ENCODE data around the gene BTBD9.

Gene BTBD9

DNA sequence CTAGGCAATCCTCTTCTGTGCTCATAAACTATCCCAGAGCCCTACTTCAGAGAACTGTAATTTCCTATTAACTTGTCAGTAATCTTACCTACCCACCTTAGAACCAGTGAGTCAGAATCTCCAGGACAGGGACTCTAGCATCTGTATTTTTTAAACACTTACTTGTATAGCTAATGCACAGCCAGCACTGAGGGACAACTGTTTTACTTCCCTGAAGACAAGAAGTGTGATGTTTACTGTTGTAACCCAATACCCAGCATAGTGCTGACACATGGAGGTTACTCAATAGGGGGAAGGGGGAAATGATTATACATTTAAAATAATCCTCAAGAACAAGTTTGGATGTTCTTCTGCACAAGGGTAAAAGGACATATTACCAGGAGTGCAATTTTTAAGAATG is 130.8 kb downstream of the BTBD9 start:
- intact Hi-C loops (cut with micrococcal nuclease), result no loop called here
- Mint-ChIP-seq H3K36me3 (ENCODE audit: low read depth) (no peaks in the 10 kb centered on the region), H3K4me3 (no peak overlapping the region), H3K27me3 (no peaks in the 10 kb centered on the region), H3K9me3 (no peaks in the 10 kb centered on the region), H3K27ac (no peak overlapping the region), H3K4me1 (ENCODE audit: low read depth) (peaks cover 5% of the 10 kb centered on the region)

DNA sequence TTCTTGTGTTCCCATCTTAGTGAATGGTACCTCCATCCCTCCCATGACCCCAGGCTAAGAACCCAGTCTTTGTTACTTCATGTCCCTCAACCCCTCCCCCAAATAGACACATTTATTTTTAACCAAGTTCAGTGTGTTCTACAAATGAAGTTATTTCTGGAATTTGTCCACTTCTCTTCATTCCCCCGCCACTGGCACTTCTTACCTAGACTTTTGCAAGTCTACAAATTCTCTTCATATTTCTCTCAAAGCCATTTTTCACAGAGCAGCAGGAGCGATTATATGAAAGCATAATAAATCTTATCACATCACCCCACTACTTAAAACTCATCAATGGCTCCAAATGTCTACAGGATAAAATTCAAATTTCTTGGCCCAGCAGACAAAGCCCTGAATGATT is 131.4 kb downstream of the BTBD9 start:
- no peaks in the 10 kb centered on the region for H3K36me3 Mint-ChIP-seq (ENCODE audit: low read depth)
- no peaks in the 10 kb centered on the region for H3K9me3 Mint-ChIP-seq
- peaks cover 5% of the 10 kb centered on the region for H3K4me1 Mint-ChIP-seq (ENCODE audit: low read depth)
- H3K4me3 Mint-ChIP-seq, result no peak overlapping the region
- H3K27me3 Mint-ChIP-seq, result no peaks in the 10 kb centered on the region
- intact Hi-C loops (cut with micrococcal nuclease), result no loop called here
- no peak overlapping the region for H3K27ac Mint-ChIP-seq

DNA sequence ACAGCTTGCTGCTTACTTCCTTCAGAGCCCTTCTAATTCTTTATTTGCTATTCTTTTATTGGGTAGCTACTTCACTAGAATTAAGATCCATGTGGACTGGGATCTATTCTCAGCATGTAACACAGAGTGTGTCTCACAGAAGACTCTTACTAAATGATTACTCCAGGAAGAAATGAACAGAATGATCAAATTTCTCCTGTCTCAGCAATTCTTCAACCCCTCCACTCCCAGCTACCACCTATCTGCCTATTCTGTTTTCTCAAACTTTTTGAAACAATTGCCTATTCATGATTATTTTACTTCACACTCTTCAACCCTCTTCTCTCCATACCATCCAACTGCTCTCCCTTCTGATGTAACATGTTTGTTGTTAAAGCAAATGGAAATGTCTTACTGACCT is 132.6 kb downstream of the BTBD9 start:
- H3K9me3 Mint-ChIP-seq, result no peaks in the 10 kb centered on the region
- intact Hi-C loops (cut with micrococcal nuclease), result no loop called here
- H3K4me1 Mint-ChIP-seq (ENCODE audit: low read depth), result peaks cover 5% of the 10 kb centered on the region
- no peaks in the 10 kb centered on the region for H3K36me3 Mint-ChIP-seq (ENCODE audit: low read depth)
- H3K4me3 Mint-ChIP-seq, result no peak overlapping the region
- no peak overlapping the region for H3K27ac Mint-ChIP-seq
- no peaks in the 10 kb centered on the region for H3K27me3 Mint-ChIP-seq

DNA sequence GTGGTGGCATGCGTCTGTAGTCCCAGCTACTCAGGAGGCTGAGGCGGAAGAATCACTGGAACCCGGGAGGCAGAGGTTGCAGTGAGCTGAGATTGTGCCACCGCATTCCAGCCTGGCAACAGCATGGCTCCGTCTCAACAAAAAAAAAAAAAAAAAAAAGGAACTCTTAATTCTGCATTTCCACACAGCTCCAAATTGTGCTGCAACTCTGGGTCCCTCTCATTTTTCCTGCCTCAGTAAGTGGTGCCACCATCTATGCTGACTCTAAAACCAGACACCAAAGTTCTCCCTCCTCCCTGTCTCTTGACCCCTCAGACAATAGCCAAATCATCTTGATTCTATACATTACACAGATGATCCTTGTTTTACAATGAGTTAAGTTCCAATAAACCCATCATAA is 133.9 kb downstream of the BTBD9 start:
- intact Hi-C loops (cut with micrococcal nuclease), result no loop called here
- no peaks in the 10 kb centered on the region for H3K36me3 Mint-ChIP-seq (ENCODE audit: low read depth)
- no peaks in the 10 kb centered on the region for H3K9me3 Mint-ChIP-seq
- H3K4me1 Mint-ChIP-seq (ENCODE audit: low read depth), result peaks cover 5% of the 10 kb centered on the region
- H3K27me3 Mint-ChIP-seq, result no peaks in the 10 kb centered on the region
- no peak overlapping the region for H3K27ac Mint-ChIP-seq
- no peak overlapping the region for H3K4me3 Mint-ChIP-seq

DNA sequence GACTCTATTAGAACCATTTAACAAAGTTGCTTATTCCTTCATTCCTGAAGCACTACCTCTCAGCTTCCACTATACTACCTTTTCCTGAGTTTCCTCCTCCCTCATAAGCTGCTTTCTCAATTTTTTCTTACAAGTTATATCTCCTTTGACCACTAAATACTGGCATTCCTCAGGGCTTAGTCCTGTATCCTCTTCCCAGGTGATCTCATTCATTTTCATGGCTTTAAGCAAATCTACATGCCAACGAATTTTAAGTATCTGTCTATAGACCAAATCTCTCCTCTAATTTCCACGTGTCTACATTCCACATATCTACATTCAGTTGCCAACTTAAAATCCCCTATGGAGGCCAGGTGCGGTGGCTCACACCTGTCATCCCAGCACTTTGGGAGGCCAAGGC is 134.7 kb downstream of the BTBD9 start:
- intact Hi-C loops (cut with micrococcal nuclease), result no loop called here
- Mint-ChIP-seq H3K4me1 (ENCODE audit: low read depth) (peaks cover 3% of the 10 kb centered on the region), H3K27me3 (no peaks in the 10 kb centered on the region), H3K27ac (no peak overlapping the region), H3K4me3 (no peak overlapping the region), H3K36me3 (ENCODE audit: low read depth) (no peaks in the 10 kb centered on the region), H3K9me3 (no peaks in the 10 kb centered on the region)

DNA sequence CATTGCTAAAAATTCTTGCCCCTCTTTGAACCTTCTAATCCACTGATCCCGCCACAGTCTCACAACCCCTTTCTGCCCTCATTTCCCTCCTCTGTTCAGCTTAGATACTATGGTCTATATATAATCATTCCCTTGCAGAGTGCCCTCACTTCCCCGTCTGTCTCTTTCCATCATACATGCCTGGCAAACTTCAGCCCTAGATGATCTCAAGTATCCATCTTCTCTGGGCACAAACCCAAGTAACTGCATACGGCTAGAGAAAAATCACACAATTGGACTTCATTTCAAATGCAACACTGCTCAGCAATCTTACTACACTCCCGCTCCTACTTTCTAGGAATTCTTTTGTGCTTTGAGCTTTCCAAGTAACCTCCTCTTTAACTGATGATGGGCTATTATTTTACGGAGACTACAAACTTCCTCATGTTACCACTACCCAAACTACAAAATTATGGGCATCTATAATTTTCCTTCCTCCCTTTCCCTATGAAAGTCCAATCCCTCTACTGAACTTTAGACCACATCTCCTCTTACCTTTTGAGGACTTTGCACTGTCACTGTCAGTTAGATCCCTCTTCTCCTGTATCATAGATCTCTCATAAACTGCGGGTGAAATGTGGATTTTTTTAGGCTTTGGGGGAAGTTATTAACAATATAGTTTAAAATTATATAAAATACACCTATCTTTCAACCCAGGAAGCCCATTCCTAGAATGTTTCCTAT is 135.6 kb downstream of the BTBD9 start:
- Mint-ChIP-seq H3K9me3 (no peaks in the 10 kb centered on the region), H3K4me3 (no peak overlapping the region), H3K27me3 (no peaks in the 10 kb centered on the region), H3K4me1 (ENCODE audit: low read depth) (no peaks in the 10 kb centered on the region), H3K27ac (no peak overlapping the region), H3K36me3 (ENCODE audit: low read depth) (no peaks in the 10 kb centered on the region)
- intact Hi-C loops (cut with micrococcal nuclease), result no loop called here

DNA sequence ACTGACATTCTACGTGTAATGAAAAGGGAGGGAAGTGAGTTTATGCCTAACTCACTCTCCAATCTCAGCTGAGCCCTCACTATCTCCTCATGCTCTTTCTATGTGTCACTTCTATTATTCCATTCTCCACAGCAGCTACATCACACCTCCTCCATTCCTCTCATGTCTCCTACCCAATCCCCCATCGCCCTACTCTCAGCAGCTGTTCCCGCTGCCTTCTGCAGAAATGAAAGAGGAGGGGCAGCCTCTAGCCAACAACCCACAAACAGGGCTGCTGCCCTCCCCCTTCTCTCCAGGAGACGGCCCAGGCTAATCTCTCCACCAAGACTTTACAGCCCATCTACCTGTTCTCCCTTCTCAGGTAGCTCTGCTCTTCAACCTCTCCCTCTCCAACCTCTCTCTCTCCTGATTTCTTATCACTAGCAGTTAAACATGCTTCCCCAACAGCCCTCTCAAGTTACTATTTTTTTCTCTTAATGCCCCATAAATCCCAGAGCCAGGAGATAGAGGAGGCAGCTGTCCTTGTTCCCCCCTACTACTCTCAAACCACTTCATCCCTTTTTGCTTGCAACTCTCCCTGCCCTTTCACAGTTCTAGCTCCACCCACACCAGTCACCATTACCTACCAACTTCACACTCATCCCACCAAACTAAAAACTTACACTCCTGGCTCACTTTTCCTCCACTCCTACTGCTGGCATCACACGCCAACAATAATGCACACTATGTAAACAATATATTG is 136.5 kb downstream of the BTBD9 start:
- intact Hi-C loops (cut with micrococcal nuclease), result no loop called here
- Mint-ChIP-seq H3K36me3 (ENCODE audit: low read depth) (no peaks in the 10 kb centered on the region), H3K27ac (no peak overlapping the region), H3K4me1 (ENCODE audit: low read depth) (no peaks in the 10 kb centered on the region), H3K27me3 (no peaks in the 10 kb centered on the region), H3K9me3 (no peaks in the 10 kb centered on the region), H3K4me3 (no peak overlapping the region)

DNA sequence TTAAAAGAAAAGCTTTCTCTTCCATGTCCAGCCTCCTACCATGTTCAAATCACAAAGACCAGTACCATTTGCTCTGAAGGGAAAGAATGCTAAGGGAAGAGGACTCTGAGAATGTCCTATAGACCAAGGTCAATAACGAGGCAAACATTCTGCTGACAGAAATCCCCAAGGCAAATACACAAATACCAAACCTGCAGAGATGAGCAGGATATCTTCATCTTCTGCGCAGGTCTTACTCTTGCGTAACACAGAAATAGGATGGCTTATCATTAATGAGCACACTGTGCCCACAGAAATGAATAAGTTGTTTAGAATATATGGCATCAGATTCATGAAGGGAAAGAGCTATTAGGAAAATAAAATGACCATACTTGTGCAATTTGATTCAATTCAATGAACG is 137.3 kb downstream of the BTBD9 start:
- no peaks in the 10 kb centered on the region for H3K4me1 Mint-ChIP-seq (ENCODE audit: low read depth)
- no peak overlapping the region for H3K27ac Mint-ChIP-seq
- no peak overlapping the region for H3K4me3 Mint-ChIP-seq
- no peaks in the 10 kb centered on the region for H3K27me3 Mint-ChIP-seq
- intact Hi-C loops (cut with micrococcal nuclease), result no loop called here
- no peaks in the 10 kb centered on the region for H3K36me3 Mint-ChIP-seq (ENCODE audit: low read depth)
- H3K9me3 Mint-ChIP-seq, result no peaks in the 10 kb centered on the region

DNA sequence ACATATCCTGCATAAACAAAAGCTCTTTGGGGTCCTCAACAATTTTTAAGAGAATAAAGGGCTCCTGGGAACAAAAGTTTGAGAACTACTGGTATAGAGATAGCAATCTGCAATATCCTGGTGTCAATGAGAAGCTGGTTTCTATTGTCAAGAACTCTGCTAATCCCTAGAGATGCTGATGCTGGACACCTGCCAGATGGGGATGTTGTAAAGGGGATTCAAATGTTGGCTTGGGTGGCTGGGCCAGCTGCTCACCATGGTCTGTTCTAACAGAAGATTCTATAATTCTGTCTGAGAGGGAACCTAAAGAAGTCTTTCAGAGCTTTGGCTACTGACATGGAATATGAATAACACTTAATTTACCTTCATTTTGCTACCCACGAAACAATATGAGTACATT is 137.8 kb downstream of the BTBD9 start:
- no peak overlapping the region for H3K27ac Mint-ChIP-seq
- H3K4me1 Mint-ChIP-seq (ENCODE audit: low read depth), result no peaks in the 10 kb centered on the region
- no peaks in the 10 kb centered on the region for H3K36me3 Mint-ChIP-seq (ENCODE audit: low read depth)
- H3K4me3 Mint-ChIP-seq, result no peak overlapping the region
- intact Hi-C loops (cut with micrococcal nuclease), result no loop called here
- no peaks in the 10 kb centered on the region for H3K9me3 Mint-ChIP-seq
- no peaks in the 10 kb centered on the region for H3K27me3 Mint-ChIP-seq

DNA sequence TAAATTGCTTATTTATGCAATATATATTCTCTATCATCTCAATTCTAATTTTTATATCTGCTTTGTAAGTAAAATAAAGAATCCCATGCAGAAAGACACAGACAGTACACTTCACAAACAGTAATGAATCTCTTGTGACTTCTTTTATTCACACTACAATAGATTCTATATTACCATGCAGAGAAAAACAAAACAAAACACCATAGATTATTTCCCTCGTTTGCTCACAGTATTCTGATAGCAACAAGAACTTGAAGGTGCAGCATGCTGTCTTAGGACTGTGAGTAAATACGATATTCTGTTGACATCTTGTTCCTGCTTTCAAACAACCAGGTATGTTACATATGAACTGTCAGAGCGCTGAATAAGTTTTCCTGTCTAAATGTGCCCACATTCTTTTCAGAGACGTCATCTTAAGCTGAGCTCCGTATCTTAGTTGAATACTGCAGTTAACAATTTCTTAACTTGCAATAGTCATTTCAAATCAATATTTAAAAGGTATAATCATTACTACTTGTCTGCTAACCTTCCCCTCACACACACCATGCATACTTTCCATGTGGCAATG is 140.1 kb downstream of the BTBD9 start:
- H3K4me3 Mint-ChIP-seq, result no peak overlapping the region
- H3K27ac Mint-ChIP-seq, result no peak overlapping the region
- H3K36me3 Mint-ChIP-seq (ENCODE audit: low read depth), result no peaks in the 10 kb centered on the region
- intact Hi-C loops (cut with micrococcal nuclease), result loop anchor here (10.0 kb wide), 1 partner anchor 1015 kb away; no protein-coding TSS in a partner anchor
- no peaks in the 10 kb centered on the region for H3K27me3 Mint-ChIP-seq
- no peaks in the 10 kb centered on the region for H3K4me1 Mint-ChIP-seq (ENCODE audit: low read depth)
- no peaks in the 10 kb centered on the region for H3K9me3 Mint-ChIP-seq

DNA sequence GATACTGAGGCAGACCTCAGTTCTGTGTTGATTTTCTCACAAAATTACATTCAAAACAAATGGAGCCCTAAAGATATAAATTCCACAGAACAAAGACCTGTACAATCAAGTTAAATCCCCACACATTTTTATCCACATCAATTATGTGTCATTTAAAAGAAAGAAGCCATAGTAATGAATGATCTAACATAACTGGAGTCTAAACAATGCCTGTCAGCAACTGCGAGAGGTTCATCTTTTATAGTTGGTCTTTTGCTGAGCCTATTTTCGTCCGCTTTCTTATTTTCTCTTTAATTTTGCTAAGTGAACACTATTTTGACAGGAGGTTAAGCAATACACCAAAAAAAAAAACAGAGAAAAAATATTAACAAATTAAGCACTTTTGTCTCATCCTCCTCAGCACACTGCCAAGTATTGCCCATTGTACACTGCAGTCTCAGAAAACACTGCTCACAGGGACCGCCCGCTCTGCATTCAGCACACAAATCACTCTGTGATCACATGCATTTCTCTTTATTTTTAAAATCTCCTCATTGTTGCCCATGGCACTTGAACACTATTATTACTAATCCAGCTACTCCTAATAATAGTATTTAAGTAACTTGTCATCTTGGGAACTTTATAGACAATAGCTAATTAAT is 140.8 kb downstream of the BTBD9 start:
- Mint-ChIP-seq H3K27me3 (no peaks in the 10 kb centered on the region), H3K4me3 (no peak overlapping the region), H3K4me1 (ENCODE audit: low read depth) (no peaks in the 10 kb centered on the region), H3K36me3 (ENCODE audit: low read depth) (no peaks in the 10 kb centered on the region), H3K27ac (no peak overlapping the region), H3K9me3 (no peaks in the 10 kb centered on the region)
- intact Hi-C loops (cut with micrococcal nuclease), result loop anchor here (10.0 kb wide), 1 partner anchor 1014 kb away; no protein-coding TSS in a partner anchor

DNA sequence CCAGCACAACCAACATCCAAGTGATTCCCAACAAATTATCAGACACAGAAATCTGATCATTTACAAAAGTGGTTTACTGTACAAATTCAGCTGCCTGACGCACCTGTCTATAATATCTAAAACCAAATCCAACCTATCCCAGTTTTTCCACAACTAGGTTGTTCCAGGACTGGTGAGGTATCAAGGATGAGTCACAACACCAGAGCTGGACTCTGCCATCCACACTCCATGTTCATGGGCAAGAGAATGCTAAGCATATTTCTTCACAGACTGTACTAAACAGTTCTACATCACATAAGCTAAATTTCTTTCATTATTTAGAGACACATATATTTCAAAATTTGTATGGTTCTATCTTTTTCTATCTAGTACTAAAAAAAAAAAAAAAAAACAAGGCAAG is 141.6 kb downstream of the BTBD9 start:
- Mint-ChIP-seq H3K9me3 (no peaks in the 10 kb centered on the region), H3K27me3 (no peaks in the 10 kb centered on the region), H3K4me3 (no peak overlapping the region), H3K4me1 (ENCODE audit: low read depth) (no peaks in the 10 kb centered on the region), H3K36me3 (ENCODE audit: low read depth) (no peaks in the 10 kb centered on the region), H3K27ac (no peak overlapping the region)
- intact Hi-C loops (cut with micrococcal nuclease), result loop anchor here (10.0 kb wide), 1 partner anchor 1013 kb away; no protein-coding TSS in a partner anchor

DNA sequence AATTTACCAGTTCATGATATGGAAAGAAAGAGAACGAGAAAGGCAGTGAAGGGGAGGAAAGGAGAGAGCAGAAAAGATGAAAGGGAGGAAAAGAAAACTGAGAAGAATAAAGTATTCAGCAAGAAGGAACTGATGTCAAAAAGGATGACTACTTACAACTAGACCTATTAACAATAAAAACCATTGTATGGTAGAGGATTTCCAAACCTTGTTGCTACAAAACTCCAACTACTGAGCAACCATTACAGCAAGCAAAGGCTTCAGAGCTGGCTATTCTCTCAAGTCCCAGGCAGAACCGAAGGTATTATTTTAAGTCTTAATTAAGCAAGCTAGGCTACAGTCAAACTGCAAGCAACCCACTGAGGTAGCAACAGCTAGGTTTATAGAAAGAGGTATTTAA is 142.2 kb downstream of the BTBD9 start:
- Mint-ChIP-seq H3K4me3 (no peak overlapping the region), H3K27ac (no peak overlapping the region), H3K4me1 (ENCODE audit: low read depth) (no peaks in the 10 kb centered on the region), H3K36me3 (ENCODE audit: low read depth) (no peaks in the 10 kb centered on the region), H3K9me3 (no peaks in the 10 kb centered on the region), H3K27me3 (no peaks in the 10 kb centered on the region)
- intact Hi-C loops (cut with micrococcal nuclease), result loop anchor here (10.0 kb wide), 1 partner anchor 1013 kb away; no protein-coding TSS in a partner anchor

All from dendritic cell treated with granulocyte-macrophage colony-stimulating factor and Interleukin-4, amounts not matched to agents 40 ng/mL and 50 ng/mL, for 4 days (primary cell).